ENCODE results near the gene SSH3.

Gene SSH3

DNA sequence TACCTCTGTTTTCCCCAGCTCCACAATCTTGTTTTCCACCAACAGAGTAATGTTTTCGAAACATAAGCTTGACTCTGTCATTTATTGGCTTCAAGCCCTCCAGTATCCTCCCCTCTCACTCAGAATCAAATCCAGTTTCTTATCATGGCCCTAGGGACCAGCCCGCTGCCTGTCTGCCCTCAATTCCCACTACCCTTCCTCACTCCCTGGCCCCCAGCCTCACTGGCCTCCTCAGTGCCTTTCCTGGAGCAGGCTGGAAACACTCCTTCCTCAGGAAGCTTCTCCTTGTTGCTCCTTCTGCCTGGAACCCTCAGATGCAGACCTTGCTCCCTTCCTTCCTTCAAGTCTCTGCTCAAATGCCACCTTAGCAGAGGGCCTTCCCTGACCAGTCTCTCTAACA, 46.1 kb downstream of the SSH3 start:
- DNase-seq = no peak

- no peak for DNase-seq
Measured at GRCh38 chr11:67349928-67350465, 46.7 kb downstream of the SSH3 start.

- peak; percentile 71 for DNase-seq
Measured at GRCh38 chr11:67351275-67352005, 48.1 kb downstream of the SSH3 start.

GRCh38 chr11:67352546-67353316, 49.4 kb downstream of the SSH3 start:
- peak; percentile 76 for DNase-seq

GRCh38 chr11:67353317-67354074, 50.2 kb downstream of the SSH3 start, which contains the start of gene POLD4:
Gene POLD4 (minus strand): TSS chr11:67353546. CDS start chr11:67353399, 147 bp downstream.
- DNase-seq = peak; percentile 97

DNA sequence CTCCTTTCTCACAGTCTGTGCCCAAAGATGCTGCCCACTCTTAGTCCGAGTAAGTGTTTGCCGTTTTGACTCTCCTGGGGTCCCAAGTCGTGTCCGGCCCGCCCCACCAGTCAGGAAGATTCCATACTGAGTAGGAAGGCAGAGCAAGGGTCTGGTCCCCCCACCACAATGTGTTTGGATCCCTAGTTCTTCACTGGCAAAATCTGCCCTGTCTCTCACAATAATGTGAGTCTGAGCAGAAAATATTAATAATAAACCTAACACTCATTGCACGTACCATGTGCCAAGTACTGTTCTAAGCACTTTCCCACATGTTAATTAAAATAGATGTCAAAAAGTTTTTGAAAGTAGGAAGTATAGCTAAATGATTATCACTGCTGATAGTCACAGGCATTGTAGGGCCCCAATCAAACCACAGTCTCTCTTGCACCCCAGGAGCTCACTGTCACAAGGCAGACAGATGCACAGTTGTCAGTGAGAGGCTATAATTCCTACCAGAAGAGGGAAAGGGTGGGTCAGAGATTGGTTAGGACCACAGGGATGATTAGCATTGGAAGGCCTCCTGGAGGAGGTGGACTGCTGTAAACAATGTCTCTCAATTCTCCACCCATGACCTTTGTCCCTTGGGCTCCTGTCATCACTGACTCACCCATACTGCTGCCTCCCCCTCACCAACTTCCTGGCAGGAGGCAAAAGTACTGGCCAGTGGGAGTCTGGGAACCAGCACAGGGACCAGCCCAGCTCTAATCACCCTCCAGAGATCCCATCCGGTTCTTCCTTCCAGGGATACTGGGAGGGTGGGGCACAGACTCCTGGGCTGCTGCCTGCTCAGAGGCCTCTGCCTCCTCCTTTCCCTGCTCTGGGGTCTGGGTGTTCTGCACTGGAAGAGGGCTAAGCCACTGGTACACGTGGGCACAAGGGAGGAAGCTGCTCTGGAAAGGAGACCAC, 51.0 kb downstream of the SSH3 start:
- peak; percentile 54 for DNase-seq

DNA sequence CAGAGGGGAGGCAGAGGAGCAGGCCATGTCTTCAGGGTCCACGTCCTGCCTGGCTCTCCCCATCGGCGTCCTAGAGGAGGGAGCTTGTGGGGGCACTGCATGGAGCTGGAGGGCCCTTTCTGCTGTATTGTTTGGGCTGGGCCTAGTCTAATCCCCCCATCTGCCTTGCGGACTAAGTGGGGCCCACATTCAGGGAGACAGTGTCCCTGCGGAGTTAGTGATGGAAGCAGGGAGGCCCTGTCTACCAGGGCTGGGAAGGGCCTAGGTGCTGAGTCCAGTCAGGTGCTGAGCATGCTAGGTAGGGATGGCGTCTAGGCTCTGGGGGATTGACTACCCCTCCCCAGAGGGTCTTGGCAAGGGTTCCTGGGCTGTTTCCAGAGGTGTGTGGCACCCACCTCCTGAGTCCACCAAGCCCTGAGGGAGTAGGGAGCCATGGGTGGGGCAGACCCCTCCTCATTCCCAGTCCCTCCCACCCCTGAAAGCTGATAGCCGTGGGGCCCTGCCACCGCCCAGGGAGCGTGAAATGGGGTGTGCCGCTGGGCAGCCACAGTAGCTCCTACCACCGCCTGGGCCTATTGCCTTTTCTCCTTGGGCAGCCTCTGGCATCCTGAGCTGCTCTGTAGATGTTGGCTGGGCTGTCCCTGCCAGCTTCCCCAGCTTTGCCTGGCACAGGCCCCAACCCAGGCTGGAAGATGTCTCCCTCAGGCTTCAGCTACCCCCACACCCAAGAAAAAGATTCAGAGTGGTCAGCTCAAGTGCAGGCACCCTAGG, 51.9 kb downstream of the SSH3 start:
- DNase-seq = no peak

DNA sequence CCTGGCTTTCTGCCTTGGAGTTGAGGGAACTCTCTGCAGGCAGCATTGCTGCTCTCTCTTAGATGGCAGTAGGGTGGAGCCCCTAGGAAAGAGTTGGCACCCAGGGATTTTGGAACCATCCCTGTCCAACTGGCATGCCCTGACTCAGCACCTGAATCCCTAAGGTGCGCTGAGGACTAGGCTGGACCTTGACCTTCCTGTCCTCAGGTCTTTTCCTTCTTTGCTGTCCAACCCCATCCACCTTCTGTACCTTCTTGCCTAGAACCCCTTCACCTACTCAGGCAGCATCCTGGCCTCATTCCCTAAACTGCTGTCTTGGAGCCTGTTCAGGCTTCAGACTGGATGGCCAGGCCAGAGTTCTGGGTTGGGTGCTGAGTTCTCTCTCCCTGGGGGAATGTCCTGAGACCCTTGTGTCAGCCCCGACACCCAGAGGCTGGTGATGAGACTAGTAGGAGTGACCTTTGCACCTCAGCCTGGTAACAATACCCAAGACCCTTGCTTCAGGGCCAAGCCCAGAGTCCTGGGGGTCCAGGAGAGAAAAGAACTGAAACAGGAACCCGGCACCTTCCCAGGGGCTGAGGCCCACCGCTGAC, 52.6 kb downstream of the SSH3 start:
- no peak for DNase-seq

DNA sequence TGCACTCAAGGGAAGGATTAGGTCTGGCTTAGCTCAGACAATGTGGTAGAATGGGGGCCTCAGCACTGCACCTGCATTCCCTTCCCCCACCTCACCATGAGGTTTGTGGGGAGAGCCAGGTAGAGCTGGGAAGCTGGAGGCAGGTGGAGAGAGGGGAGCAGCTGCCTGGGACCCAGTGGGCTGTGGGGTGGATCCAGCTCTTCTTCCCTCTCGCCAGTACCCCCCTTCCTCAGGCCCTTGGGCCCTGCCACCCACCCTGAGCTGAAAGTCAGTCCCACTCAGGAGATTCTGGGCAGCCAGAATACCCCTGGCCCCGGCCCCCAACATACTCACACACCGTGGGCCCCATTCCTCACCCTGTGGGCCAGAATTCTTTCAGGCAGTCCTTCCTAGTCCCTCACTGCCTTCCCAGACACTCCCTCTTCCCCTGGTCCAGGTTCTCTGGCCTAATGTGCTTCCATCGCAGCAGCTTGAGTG, 53.1 kb downstream of the SSH3 start:
- no peak for DNase-seq

DNA sequence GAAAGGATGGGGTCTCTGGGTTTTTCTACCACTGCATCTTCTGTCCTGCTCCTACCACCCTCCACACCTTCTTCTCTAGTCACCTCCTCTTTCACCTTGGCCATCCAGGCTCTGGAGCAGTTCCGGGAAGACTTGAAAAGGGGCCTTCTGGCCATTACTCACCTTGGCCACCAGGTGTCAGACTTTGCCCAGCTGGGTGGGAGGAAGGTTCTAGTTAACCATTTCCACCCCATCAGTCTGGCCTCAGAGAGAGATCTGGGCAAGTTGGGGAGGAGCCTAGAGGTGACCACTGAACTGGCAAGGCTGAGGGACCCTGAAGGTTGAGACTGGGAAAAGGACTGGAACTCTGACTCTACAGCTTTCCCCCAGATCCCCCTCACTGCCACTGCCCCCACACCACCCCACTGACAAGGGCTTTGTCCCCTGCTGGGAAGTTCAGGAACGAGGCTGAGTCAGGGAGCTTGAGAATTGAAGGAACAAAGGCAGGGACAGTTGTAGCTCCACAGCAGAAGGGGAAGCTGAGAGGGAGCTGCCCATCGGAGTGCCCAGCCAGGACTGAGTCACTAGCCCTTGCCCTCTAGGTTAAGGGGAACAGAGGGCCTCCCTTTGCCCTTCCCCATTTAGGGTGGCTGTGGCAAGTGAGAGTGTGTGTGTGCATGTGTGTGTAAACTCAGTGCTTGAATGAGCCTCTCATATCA, 53.7 kb downstream of the SSH3 start:
- peak; percentile 79 for DNase-seq

GRCh38 chr11:67357831-67358670, 54.7 kb downstream of the SSH3 start:
- DNase-seq = no peak
